ENCODE data around the gene GPC5.
"Not testable (repeated sequence)": the region's sequence is repeated elsewhere in the genome, so short reads cannot be mapped to it uniquely, and the experiment has no call there.

GPC5 gene

DNA sequence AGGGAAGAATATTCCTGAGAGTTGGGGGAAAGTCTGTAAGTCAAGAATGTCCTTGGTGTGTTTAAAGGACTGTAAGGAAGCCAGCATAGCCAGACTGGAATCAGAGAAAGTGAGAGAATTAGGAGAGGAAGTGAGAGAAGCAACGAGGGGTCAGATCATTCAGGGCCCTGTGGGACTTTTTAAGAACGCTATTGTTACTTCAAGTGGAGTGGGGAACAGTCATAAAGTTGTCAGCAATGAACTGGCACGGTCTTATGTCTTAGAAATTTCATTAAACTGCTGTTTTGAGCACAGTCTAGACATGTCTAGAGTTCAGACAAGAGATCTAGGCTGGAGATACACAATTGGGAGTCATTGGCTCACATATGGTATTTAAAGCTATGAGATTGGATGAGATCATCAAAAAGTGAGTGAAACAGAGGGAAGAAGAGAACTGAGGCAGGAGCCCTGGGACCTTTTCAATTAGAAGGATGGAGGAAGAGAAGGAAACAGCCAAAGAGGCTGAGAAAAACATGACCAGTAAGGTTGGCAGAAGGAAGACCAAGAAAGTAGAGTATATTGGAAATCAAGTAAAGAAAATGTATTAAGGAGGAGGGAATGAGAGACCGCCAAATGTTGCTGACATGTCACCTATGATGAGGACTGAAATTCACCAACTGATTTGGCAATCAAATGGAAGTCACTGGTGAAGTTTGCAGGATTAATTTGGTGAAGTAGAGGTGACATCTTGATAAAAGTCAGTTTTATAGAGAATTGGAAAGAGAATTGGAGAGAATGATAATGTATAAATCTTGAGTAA lies 263.5 kb downstream of the GPC5 start:
- no peak for DNase-seq

DNA sequence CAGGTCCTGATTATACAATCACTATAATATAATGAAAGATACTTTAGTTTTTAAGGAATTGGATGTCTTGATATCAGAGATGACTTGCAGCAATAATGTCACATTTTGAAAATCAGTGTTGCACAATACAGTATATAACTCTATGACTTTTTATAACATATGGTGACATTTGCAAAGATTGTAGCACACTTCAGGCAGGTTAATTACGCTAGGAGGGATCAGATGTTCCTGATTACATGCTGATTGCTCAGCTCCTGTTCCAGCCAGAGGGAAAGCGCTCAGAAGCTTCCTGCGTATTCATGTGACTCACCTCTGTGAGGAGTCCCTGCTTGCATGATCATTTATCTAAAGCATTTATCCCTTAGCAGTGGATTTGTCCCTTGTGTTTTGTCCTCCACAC lies 265.6 kb downstream of the GPC5 start:
- no peak for DNase-seq

DNA sequence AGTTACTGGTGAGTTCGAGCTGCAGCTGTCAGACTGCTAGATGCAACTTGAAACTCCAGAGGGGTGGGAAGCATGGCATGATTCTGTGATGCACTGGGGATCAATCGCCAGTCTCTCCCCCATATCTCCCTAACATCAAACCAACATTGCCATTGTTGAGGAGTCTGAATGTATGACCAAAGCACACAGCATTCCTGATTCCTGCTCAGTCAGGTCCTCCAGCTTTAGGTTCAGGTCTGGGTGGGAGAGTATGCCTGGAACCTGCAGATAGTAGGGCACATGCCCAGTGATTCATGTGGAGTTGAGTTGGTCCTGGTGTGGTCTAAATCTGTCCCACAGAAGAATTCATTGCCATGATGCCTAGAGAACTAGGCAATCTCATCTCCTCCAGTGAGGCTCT lies 269.1 kb downstream of the GPC5 start:
- no peak for DNase-seq

DNA sequence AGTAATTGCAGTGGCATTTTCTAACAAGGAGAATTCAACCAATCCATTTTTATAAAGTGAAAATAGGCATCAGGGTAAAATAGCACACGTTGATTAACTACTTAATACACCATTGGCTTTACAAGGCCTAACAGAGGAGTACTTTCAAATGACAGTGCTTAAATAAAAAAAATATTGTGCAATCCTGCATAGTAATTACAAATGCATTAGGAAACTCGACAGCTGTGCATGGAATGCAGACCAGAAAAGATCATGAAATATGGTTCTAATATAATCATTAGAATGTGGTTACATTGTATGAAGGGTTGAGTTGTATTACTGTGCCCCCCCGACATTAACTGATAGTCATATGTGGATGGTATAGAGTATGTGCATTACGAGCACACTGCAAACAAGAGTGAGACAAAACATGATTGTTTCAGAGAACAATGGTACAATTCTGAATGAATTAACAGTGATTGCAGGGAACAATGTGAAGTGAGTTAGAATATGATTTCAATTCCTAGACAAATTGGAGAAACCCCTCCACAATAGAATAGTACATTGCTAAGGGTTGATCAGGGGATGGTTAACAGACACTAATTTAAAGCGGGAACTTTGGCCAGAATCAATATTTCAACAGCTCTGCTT lies 270.6 kb downstream of the GPC5 start:
- no peak for DNase-seq

DNA sequence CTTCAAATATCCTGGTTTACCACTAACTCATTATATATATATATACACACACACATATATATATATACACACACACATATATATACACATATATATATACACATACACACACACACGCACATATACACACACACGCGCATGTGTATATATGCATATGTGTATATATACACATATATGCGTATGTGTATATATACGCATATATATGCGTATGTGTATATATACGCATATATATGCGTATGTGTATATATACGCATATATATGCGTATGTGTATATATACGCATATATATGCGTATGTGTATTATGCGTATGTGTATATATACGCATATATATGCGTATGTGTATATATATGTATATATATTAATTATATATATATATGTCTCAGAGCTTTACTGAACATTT lies 275.9 kb downstream of the GPC5 start:
- DNase-seq: not testable (repeated sequence)

DNA sequence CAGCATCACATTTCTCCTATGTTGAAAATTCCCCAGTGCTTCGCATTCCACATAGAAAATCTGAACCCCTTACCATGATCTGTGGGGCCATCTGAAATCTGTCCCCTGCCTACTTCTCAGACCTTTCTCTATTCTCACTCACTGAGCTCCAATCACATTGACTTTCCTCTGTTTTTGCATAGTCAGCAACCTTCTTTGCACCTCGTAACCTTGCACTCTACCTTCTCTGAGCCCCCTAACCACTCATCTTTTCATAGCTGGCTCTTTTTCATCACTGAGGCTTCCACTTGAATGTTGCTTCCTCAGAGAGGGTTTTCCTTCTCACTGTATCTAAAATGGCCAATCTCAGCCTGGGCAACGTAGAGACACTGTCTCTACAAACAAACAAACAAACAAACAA lies 286.3 kb downstream of the GPC5 start:
- DNase-seq: no peak

DNA sequence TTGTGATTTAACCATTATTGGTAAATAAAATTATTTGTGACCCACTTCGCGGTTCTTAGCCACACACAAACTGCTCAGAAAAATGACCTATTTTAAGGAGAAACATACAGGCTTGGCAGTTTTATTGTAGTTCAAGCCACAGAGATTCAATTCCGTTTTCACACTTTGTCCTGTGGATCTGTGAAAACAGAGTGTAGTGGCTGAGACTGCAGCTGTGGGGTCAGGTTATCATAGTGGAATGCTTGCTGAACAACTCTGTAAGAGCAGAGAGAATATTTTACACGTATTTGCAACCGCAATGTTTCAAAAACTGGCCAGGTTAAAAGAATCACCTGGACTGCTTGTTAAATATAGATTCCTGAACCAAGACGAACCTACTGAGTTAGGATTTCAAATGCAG lies 292.5 kb downstream of the GPC5 start:
- DNase-seq: no peak

DNA sequence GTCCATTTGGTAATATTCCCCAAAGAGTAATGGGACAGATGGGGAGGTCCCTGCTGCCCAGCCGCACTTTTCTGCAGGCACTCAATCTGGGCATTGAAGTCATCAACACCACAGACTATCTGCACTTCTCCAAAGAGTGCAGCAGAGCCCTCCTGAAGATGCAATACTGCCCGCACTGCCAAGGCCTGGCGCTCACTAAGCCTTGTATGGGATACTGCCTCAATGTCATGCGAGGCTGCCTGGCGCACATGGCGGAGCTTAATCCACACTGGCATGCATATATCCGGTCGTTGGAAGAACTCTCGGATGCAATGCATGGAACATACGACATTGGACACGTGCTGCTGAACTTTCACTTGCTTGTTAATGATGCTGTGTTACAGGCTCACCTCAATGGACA lies 295.0 kb downstream of the GPC5 start:
- no peak for DNase-seq

DNA sequence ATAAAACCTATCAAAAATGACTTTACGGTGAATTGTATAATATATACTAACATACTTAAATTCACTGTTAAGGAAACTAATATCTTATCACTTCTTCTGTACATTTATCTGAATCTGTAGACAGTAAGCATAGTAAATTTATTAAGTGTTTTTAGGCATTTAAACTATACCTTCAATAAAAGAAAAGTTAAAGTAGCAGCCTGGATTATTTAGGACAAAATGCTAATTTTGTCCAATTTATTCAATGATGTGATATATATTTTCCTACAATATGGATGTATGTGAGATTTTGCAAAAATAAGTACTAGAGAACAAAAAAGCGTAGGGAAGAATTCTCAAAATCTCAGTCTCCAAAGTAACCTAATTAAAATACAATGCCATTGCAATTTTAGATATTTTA lies 299.9 kb downstream of the GPC5 start:
- DNase-seq: no peak

DNA sequence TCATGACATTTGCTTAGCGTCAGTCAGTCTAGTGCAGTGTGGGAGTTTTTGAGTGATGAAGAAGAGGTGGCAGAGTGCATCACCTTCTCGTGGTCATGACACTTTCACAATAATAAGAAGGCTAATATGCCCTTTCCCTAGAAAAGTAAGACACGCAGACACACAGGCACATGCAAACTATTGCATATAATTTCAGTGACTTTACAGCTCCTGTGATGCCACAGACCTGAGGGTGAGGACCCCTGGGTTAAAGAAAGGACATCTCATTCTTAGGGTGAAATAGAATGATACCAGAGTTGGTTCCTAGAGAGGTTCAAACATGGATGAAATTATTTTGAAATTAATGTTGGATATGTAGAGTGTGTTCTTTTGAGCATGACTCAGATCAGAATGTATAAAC lies 300.3 kb downstream of the GPC5 start:
- DNase-seq: no peak

DNA sequence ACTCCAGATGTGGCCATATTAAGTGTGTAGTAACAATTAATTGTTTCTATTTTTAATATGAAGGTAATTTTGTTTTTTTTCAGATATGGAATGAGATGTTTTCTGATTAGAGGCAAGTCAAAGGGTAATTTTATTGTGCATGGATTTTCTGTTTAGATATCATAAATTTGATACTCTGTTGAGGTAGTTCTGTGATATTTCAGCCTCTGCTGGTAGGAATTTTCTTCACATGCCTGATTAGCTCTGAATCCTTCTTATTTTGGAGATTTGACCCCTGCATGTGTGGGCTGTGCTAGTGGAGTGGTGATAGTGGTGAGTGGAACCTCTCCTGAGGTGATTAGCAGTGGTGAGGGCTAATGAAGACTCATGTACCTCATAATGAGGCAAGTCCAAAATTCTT lies 301.4 kb downstream of the GPC5 start:
- DNase-seq: no peak

DNA sequence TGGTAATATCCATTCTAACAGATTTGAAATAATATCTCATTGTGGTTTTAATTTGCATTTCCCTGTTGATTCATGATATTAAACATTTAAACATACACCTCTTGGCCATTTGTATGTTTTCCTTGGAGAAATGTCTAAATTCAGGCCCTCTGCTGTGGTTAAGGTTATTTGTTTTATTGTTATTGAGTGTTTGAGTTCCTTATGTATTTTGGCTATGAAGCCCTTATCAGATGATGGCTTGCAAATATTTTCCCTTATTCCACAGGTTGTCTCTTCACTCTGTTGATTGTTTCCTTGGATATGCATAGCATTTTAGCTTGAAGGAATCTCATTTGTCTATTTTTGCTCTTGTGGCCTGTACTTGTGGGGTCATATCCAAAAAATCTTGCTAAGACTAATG lies 303.6 kb downstream of the GPC5 start:
- no peak for DNase-seq

DNA sequence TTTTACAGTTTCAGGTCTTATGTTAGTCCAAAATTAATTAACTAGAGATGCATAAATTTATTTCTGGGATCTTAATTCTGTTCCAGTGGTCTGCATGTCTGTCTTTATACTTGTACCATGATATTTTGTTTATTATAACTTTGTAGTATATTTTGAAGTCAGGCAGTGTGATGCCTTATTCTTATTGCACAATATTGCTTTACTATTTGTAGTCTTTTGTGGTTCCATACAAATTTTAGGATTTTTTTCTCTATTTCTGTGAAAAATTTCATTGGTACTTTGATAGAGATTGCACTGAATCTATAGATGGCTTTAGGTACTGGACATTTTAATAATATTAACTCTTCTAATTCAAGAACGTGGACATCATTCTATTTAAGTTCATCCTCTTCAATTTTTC lies 304.0 kb downstream of the GPC5 start:
- no peak for DNase-seq

DNA sequence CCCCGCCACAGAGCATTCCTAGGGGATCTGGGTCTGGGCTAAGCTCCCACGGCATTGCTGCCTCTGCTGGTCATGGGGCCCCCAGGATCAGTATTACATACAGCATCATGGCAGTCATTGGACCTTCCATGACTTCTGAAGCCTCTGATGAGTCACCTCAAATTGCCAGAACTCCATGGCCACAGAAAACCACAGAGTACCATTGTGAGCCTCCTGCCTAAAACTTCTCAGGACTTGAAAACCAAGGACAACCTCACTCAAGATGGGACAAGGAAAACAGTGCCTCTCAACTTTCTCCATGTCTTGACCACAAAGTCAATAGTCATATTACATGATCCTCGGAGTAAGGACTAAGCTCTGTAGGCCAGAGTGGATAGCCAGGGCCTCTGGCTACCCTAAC lies 306.0 kb downstream of the GPC5 start:
- DNase-seq: no peak

DNA sequence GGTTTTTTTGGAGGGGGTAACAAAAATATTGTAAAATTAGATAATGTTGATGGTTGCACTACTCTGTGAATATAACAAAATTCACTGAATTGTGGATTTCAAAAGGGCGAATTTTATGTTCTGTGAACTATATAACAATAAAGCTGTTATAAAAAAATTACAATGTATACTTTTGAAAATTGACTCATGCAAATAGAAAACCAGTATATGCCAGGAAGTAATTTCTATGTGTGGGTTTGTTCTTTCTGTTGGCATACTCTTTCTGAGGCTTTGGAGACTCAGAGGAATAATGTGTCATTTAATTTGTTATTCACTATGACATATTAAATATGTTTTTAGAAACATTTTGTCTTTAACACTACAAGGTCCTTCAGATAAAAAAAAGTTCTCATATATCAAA lies 310.1 kb downstream of the GPC5 start:
- no peak for DNase-seq

DNA sequence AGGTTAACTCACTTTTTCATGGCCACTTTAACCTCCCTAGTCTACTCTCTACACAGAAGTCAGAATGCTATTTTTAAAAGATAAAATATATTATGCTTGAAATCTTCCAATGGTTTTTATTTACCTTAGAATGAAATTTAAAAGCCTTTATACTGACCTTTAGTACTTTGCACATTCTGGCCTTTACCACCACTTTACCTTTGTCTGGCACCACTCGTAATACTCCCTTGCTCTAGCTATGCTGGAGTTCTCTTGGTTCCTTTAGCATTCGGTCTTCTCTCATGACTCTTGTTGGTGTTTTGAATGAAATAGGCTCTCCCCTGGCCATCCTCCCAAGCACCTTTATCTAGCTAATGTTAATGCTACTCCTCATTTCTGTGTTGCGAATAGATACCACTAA lies 310.8 kb downstream of the GPC5 start:
- no peak for DNase-seq

DNA sequence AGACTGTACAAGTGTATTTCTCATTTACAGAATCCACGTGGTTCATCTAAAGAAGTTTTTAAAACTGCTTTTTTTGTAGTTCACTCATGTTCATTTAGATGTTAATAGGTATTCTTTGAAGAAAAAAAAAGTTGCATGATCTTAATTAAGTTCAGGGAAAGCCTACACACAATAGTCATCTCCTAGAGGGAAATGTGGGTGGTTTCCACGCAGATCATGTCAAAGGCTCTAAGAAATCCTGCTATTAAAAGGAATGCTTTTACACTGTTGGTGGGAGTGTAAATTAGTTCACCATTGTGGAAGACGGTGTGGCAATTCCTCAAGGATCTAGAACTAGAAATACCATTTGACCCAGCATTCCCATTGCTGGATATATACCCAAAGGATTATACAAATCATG lies 312.3 kb downstream of the GPC5 start:
- no peak for DNase-seq

DNA sequence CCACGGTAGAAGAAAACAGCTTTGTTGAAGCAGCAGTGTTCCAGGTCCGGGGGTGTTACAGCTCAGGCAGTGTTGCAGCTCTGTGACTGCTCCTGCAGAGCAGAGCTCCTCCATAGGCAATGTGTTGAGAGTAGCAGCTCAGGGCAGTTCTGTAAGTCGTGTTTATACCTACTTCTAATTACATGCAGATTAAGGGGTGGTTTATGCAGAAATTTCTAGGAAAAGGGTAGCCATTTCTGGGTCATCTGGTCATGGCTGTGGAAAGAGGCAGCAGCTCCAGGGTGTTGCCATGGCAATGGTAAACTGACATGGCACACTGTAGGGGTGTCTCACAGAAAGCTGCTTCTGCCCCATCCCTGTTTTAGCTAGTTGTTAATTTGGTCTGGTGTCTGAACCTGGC lies 316.4 kb downstream of the GPC5 start:
- DNase-seq: no peak

DNA sequence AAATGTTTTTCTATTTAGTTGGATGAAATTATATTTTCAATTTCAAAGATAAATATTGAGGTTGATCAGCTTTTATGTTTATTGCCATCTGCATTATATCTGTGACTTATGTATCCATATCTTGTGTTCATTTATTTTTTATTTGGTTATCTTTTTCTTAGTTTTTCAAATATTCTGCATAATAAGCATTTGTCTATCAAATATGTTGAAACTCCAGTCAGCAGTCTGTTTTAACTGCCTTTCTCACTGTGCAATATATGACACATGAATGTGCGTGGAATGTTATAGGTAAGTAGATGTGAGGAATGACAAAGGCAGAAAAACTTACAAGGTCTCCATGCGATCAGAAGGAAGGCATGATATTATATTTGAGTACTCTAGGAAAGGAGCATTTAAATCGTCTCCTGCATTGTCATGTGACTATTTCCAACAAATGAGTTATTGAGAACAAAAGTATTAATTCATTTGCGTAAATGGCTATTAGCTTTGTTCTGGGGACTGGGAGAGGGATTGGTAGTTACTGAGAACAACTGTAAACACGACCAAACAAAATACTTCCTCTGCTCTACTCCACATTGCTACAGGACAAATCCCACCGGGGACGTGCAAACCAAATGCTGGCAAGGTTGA lies 318.1 kb downstream of the GPC5 start:
- DNase-seq: no peak

DNA sequence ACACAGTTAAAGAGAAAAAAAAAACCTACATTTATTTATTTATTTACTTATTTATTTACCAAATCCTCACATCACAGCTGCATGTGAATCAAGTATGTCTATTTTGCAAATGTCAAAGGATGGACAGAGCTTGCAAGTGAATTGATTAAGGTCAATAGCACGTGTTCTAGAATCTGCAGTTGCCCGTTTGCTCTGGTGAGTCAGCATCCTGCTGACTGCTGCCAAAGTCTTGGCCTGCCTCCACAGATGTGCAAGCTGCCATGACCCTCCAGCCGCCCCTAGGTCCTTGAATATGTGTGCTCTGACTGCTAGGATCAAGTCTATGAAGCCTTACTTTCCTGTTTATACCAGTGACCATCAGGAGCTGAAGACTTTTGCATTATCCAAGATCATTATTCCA lies 320.6 kb downstream of the GPC5 start:
- DNase-seq: no peak

DNA sequence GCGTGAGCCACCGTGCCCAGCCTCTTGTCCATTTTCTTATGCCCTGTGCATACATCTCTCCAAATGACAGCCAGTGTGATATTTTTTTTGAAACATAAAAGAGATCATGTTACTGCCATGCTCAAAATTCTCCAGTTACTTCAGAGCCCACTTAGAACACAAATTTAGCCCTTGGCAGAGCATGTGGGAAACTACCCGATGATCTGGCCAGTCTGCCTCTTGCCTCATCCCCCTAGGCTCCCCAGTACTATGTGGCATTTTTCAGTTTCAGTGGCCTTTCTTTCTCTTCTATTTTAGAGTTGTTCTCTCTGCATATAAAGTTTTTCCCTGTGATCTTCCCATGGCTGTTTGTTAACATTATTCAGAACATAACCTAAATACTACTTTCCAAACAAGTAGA lies 323.0 kb downstream of the GPC5 start:
- no peak for DNase-seq

DNA sequence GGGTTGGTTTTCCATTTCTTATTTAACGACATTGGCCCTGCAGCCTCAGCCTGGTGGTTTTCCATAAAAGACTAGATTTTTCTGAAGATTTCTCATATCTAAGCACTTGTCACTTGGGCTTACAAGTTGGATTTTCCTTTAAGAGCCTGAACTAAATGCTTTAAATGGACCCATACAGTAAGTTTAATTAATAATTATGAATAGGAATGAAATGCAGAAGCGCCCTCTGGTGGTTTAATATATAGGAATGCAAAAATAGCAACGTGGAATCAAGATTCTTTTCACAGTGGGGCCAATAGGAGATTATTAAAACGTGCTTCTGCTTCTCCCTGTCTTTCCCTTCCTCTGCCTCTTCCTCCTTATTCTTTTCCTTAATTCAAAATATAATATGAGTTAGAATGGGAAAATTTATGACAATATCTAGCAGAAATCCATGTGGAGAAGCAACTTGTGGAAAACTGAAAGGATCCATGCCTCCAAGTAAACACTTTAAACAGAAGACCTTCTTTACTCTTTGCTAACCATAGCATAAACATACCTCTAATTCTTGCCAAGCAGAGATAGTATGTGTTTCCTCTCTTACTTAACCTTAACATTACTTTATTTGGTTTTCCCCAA lies 324.0 kb downstream of the GPC5 start:
- DNase-seq: no peak

DNA sequence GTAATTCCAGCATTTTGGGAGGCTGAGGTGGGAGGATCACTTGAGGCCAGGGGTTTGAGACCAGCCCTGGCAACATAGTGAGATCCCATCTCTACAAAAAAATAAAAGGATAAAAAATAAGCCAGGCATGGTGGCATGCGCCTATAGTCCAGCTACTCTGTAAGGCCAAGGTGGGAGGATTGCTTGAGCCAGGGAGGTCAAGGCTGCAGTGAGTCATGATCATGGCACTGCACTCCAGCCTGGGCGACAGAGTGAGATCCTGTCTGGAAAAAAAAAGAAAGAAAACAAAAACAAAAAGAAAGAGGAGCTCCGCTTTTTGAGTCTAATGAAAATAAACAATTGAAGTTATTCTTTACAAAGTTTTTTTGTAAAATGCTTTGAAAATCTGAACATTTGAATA lies 326.2 kb downstream of the GPC5 start:
- DNase-seq: no peak

DNA sequence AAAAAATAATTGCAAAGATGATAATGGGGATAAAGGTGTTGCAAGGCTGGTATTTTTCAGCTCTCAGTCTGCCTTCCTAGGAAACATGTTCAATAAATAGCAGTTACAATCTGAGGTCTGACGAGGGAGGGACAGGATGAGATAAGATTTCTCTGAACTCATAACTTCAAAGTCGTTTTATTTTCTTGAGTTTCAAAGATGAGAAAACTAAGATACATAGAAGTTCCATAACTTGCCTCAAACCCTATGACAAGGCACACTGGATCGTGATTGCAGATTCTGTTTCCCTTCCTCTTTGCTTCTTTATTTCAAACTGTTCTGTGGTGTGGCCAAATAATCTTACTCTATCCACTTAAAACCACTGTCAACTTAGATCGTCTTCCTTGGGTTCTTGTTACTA lies 327.2 kb downstream of the GPC5 start:
- DNase-seq: no peak
